Measurements from ENCODE around the gene FEV.

Gene FEV

GRCh38 chr2:218993345-218994315 is 8.6 kb upstream of the FEV start, which contains the start of gene CRYBA2:
CRYBA2 (minus strand) TSS chr2:218993422; CDS start chr2:218993176, 246 bp downstream.
- no peak for DNase-seq (ENCODE audit: low spot score)

GRCh38 chr2:218992703-218993344 is 7.8 kb upstream of the FEV start:
- no peak for DNase-seq (ENCODE audit: low spot score)

GRCh38 chr2:218992196-218992595 is 7.2 kb upstream of the FEV start:
- no peak for DNase-seq (ENCODE audit: low spot score)

GRCh38 chr2:218991674-218992168 is 6.7 kb upstream of the FEV start:
- no peak for DNase-seq (ENCODE audit: low spot score)

GRCh38 chr2:218990612-218991011 is 5.6 kb upstream of the FEV start:
- DNase-seq (ENCODE audit: low spot score), result no peak

- DNase-seq (ENCODE audit: low spot score), result no peak
Measured at GRCh38 chr2:218990052-218990451, 5.1 kb upstream of the FEV start.

- DNase-seq (ENCODE audit: low spot score), result no peak
Measured at GRCh38 chr2:218988650-218989049, 3.7 kb upstream of the FEV start.

GRCh38 chr2:218988164-218988563 is 3.2 kb upstream of the FEV start:
- no peak for DNase-seq (ENCODE audit: low spot score)

GRCh38 chr2:218986148-218986761 is 1.3 kb upstream of the FEV start:
- no peak for DNase-seq (ENCODE audit: low spot score)

GRCh38 chr2:218985325-218986091 is 524 bp upstream of the FEV start:
- no peak for DNase-seq (ENCODE audit: low spot score)

GRCh38 chr2:218984239-218985020 is 554 bp downstream of the FEV start:
- no peak for DNase-seq (ENCODE audit: low spot score)

GRCh38 chr2:218983934-218984238 is 1.1 kb downstream of the FEV start:
- DNase-seq (ENCODE audit: low spot score), result no peak

- DNase-seq (ENCODE audit: low spot score), result no peak
Measured at GRCh38 chr2:218983263-218983933, 1.6 kb downstream of the FEV start.

- no peak for DNase-seq (ENCODE audit: low spot score)
Measured at GRCh38 chr2:218982586-218983262, 2.3 kb downstream of the FEV start.

- no peak for DNase-seq (ENCODE audit: low spot score)
Measured at GRCh38 chr2:218981881-218982585, 3.0 kb downstream of the FEV start.

- DNase-seq (ENCODE audit: low spot score), result peak; percentile 56
Measured at GRCh38 chr2:218981390-218981880, 3.5 kb downstream of the FEV start.

- DNase-seq (ENCODE audit: low spot score), result no peak
Measured at GRCh38 chr2:218980735-218981389, 4.1 kb downstream of the FEV start.

GRCh38 chr2:218979846-218980734 is 4.9 kb downstream of the FEV start:
- DNase-seq (ENCODE audit: low spot score), result peak; percentile 92
